ENCODE data around the gene ADSL. TPM values are rescaled to one million over a fixed set of nuclear protein-coding genes. Genes with fewer than 3 reads are reported as not detected.

ADSL gene
- total and polyA plus RNA-seq, 7 donors: 114 to 170 (median 147) TPM

DNA sequence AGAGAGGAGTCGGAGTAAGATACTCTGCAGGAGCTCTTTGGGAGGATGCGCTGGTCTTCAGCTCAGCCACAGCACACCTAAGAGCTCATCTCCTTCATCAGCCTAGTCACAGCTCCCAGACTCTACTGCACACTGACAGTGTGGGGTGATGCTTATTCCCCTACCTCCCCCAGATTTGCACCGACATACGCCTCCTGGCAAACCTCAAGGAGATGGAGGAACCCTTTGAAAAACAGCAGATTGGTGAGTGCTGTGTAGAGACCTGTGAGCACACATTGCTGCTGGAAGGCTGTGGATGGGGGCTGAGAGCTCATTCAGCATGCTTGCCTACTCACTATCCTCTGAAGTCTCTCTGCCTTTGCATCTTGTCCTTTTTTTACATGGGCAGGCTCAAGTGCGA is 14.8 kb downstream of the ADSL start:
- H3K36me3 ChIP-seq (ENCODE audit: insufficient read depth in 1 of 2, low read depth in 1 of 2): peaks cover 17 to 100% of the 10 kb centered on the region in 2 donors
- H3K9me3 ChIP-seq: no peaks in the 10 kb centered on the region
- DNase-seq (no peak), ATAC-seq (no peak)
- no peak for TF ChIP-seq CTCF (IDR thresholded peaks at IDR 0.05)
- WGBS, 3 donors: 98 to 99% (median 98%) methylated on average over 5 of the region's 5 CpGs
- no peak overlapping the region for H3K4me3 ChIP-seq
- intact Hi-C loops (cut with DNase I): no loop called here
- H3K27ac ChIP-seq: no peak overlapping the region
- H3K27me3 ChIP-seq (ENCODE audit: insufficient read depth in 3 of 3, low read length in 2 of 3): no peaks in the 10 kb centered on the region
- no peaks in the 10 kb centered on the region for H3K4me1 ChIP-seq

GRCh38 chr22:40363059-40363458 is 16.8 kb downstream of the ADSL start:
- DNase-seq: no peak
- H3K36me3 ChIP-seq (ENCODE audit: insufficient read depth in 1 of 2, low read depth in 1 of 2): peaks cover 20 to 92% of the 10 kb centered on the region in 2 donors
- H3K4me3 ChIP-seq: no peak overlapping the region
- no peak for TF ChIP-seq CTCF (IDR thresholded peaks at IDR 0.05)
- H3K27me3 ChIP-seq (ENCODE audit: insufficient read depth in 3 of 3, low read length in 2 of 3): no peaks in the 10 kb centered on the region
- peaks cover 13% of the 10 kb centered on the region for H3K4me1 ChIP-seq
- H3K9me3 ChIP-seq: no peaks in the 10 kb centered on the region
- 84 to 89% (median 85%) methylated on average over 3 of the region's 3 CpGs for WGBS, 3 donors
- no peak for ATAC-seq
- intact Hi-C loops (cut with DNase I): no loop called here
- H3K27ac ChIP-seq: no peak overlapping the region

GRCh38 chr22:40364431-40364830 is 18.1 kb downstream of the ADSL start:
- H3K4me3 ChIP-seq: no peak overlapping the region
- ATAC-seq: no peak
- H3K27ac ChIP-seq: peak overlapping the region; percentile 13
- no peak for TF ChIP-seq CTCF (IDR thresholded peaks at IDR 0.05)
- H3K36me3 ChIP-seq (ENCODE audit: insufficient read depth in 1 of 2, low read depth in 1 of 2): peaks cover 20 to 89% of the 10 kb centered on the region in 2 donors
- 85 to 92% (median 90%) methylated on average over 1 of the region's 1 CpG for WGBS, 3 donors
- no peaks in the 10 kb centered on the region for H3K9me3 ChIP-seq
- no peaks in the 10 kb centered on the region for H3K27me3 ChIP-seq (ENCODE audit: insufficient read depth in 3 of 3, low read length in 2 of 3)
- DNase-seq: no peak
- peaks cover 24% of the 10 kb centered on the region for H3K4me1 ChIP-seq
- intact Hi-C loops (cut with DNase I): no loop called here

GRCh38 chr22:40366068-40366467 is 19.8 kb downstream of the ADSL start:
- Histone ChIP-seq H3K36me3 (ENCODE audit: insufficient read depth in 1 of 2, low read depth in 1 of 2) (peaks cover 20 to 76% of the 10 kb centered on the region in 2 donors), H3K27ac (no peak overlapping the region), H3K4me3 (no peak overlapping the region), H3K4me1 (peaks cover 24% of the 10 kb centered on the region), H3K9me3 (no peaks in the 10 kb centered on the region), H3K27me3 (ENCODE audit: insufficient read depth in 3 of 3, low read length in 2 of 3) (no peaks in the 10 kb centered on the region)
- intact Hi-C loops (cut with DNase I): no loop called here
- no peak for DNase-seq
- 98 to 100% (median 100%) methylated on average over 2 of the region's 2 CpGs for WGBS, 3 donors
- no peak for ATAC-seq
- no peak for TF ChIP-seq CTCF (IDR thresholded peaks at IDR 0.05)

- intact Hi-C loops (cut with DNase I): no loop called here
- no peak for TF ChIP-seq CTCF (IDR thresholded peaks at IDR 0.05)
- peak overlapping the region; percentile 65 for H3K27ac ChIP-seq
- ATAC-seq: peak in 1 of 4 donors; percentile 17
- no peaks in the 10 kb centered on the region for H3K9me3 ChIP-seq
- H3K4me3 ChIP-seq: no peak overlapping the region
- no peaks in the 10 kb centered on the region for H3K27me3 ChIP-seq (ENCODE audit: insufficient read depth in 3 of 3, low read length in 2 of 3)
- H3K36me3 ChIP-seq (ENCODE audit: insufficient read depth in 1 of 2, low read depth in 1 of 2): peaks cover 16 to 63% of the 10 kb centered on the region in 2 donors
- peaks cover 32% of the 10 kb centered on the region for H3K4me1 ChIP-seq
- no peak for DNase-seq
- WGBS, 3 donors: 32 to 57% (median 38%) methylated on average over 6 of the region's 6 CpGs
Measured at GRCh38 chr22:40367342-40367741, 21.0 kb downstream of the ADSL start.

All from psoas muscle (tissue), 8 donors.